K562 (cell line): ENCODE data around the gene FAM78A. TPM values are rescaled to one million over a fixed set of nuclear protein-coding genes. Genes with fewer than 3 reads are reported as not detected.

Experiments used
- ATAC-seq: fragments of 200-7000 bp; cut with Tn5 transposase; 3 replicates; pipeline ENCODE4 v1.9.1; 2020; ENCODE audit warnings: moderate library complexity
- BruUV-seq: library from RNA; stranded (reverse); fragments of 400-500 nt; replicated peaks from 2 replicates; lab custom pipeline; 2021; lab: Mats Ljungman, UMichigan
- CTCF ChIA-PET: fragments of 300-600 bp; formaldehyde crosslinking; extraction: SDS; loops from one replicate; lab custom pipeline; 2021; ENCODE audit warnings: low intra/inter-chr PET ratio; lab: Yijun Ruan, JAX
- POLR2A ChIA-PET: fragments of 300-600, 350-650 bp; sonication (Branson Sonifier 250); formaldehyde crosslinking; extraction: SDS; loops from one replicate; lab custom pipeline; 2021; ENCODE audit warnings: antibody characterized with exemption, inconsistent platforms; lab: Yijun Ruan, JAX
- DNase-seq, 4 experiments: peaks; one replicate each; pipeline versions ENCODE4 v3.0.0 to v3.0.0-alpha.2; 2011 to 2018; ENCODE audit warnings: low spot score in 3 of 4, mixed read lengths in 3 of 4; ENCODE audit errors: extremely low read depth in 1 of 4
- FAIRE-seq: peaks from 2 replicates; lab custom pipeline; 2011; peaks lifted over from hg19 to GRCh38; lab: Jason Lieb, UNC
- H2AFZ ChIP-seq: 2 replicates; pipeline ENCODE4 v1.6.0; 2011; ENCODE audit warnings: low read depth, low read length, control low read depth, inconsistent platforms
- H3K27ac ChIP-seq: fragments of 200-600 bp; 3 replicates; pipeline ENCODE4 v1.8.0; 2011; ENCODE audit warnings: low read depth, mild to moderate bottlenecking, control low read depth, inconsistent platforms, low read length, moderate library complexity, mixed read lengths; ENCODE audit errors: extremely low read depth
- H3K27me3 ChIP-seq, 2 experiments: fragments of 300-600 bp in 1 of 2; 2 replicates in 1 of 2; 3 replicates in 1 of 2; pipeline versions ENCODE4 v1.6.0 to v1.8.0; 2011; ENCODE audit warnings: inconsistent platforms in 2 of 2, low read length in 2 of 2, mild to moderate bottlenecking in 1 of 2, mixed read lengths in 1 of 2, moderate library complexity in 1 of 2; ENCODE audit not compliant: control insufficient read depth in 2 of 2, insufficient read depth in 2 of 2
- H3K36me3 ChIP-seq: fragments of 300-600 bp; 3 replicates; pipeline ENCODE4 v1.8.0; 2011; ENCODE audit warnings: mild to moderate bottlenecking, low read length, inconsistent platforms; ENCODE audit not compliant: control insufficient read depth, insufficient read depth
- H3K4me1 ChIP-seq, 2 experiments: fragments of 200-600 bp in 1 of 2; replicated peaks in 1 of 2; 2 replicates in 1 of 2; 3 replicates in 1 of 2; pipeline versions ENCODE4 v1.5.1 to v1.8.0; 2011; ENCODE audit warnings: inconsistent platforms in 2 of 2, low read length in 2 of 2, mild to moderate bottlenecking in 1 of 2, mixed read lengths in 1 of 2, moderate library complexity in 1 of 2; ENCODE audit not compliant: control insufficient read depth in 2 of 2, insufficient read depth in 2 of 2
- H3K4me2 ChIP-seq: 2 replicates; pipeline ENCODE4 v1.6.1; 2011; ENCODE audit warnings: low read length, control low read depth, inconsistent platforms, mixed read lengths; ENCODE audit not compliant: insufficient read depth
- H3K4me3 ChIP-seq: fragments of 200-600 bp; sonication (generic), shearing (Covaris generic); 2 replicates; pipeline ENCODE4 v1.5.1; 2016; ENCODE audit warnings: control low read depth, inconsistent platforms
- H3K79me2 ChIP-seq: fragments of 200-600 bp; 3 replicates; pipeline ENCODE4 v1.8.0; 2011; ENCODE audit warnings: low read length, inconsistent platforms; ENCODE audit not compliant: control insufficient read depth, insufficient read depth
- H3K9ac ChIP-seq, 2 experiments: 2 replicates each; pipeline versions ENCODE4 v1.6.0 to v1.6.1; 2011; ENCODE audit warnings: low read depth in 2 of 2, low read length in 2 of 2, control low read depth in 1 of 2, inconsistent platforms in 1 of 2, mild to moderate bottlenecking in 1 of 2, mixed read lengths in 1 of 2; ENCODE audit not compliant: insufficient read depth in 1 of 2
- H3K9me1 ChIP-seq: one replicate; pipeline ENCODE4 v1.6.0; 2011; ENCODE audit warnings: inconsistent platforms, mild to moderate bottlenecking, low read length, moderate library complexity; ENCODE audit not compliant: control insufficient read depth, insufficient read depth
- H3K9me3 ChIP-seq: replicated peaks from 2 replicates; pipeline ENCODE4 v1.5.1; 2011; ENCODE audit warnings: low read depth, low read length, inconsistent platforms; ENCODE audit not compliant: control insufficient read depth, insufficient read depth
- H4K20me1 ChIP-seq: replicated peaks from 2 replicates; pipeline ENCODE4 v1.6.1; 2011; ENCODE audit warnings: low read length, inconsistent platforms, mixed read lengths; ENCODE audit not compliant: control insufficient read depth, insufficient read depth
- ASH1L ChIP-seq: fragments of 450-650 bp; IDR thresholded peaks from 2 replicates; pipeline ENCODE4 v1.6.1; 2018; ENCODE audit warnings: borderline replicate concordance, mild to moderate bottlenecking, low read depth; ENCODE audit not compliant: partially characterized antibody
- HMG20B ChIP-seq: fragments of 250-450 bp; sonication (Bioruptor Pico); IDR thresholded peaks from 2 replicates; pipeline ENCODE4 v1.5.0; 2021; ENCODE audit warnings: mild to moderate bottlenecking
- JUND ChIP-seq, 2 experiments: IDR thresholded peaks; 2 replicates in 1 of 2; 3 replicates in 1 of 2; pipeline ENCODE4 v1.6.1; 2011; ENCODE audit warnings: borderline replicate concordance in 2 of 2, low read depth in 2 of 2, low read length in 2 of 2, improper control_type of control experiment in 1 of 2, missing biosample characterization in 1 of 2, missing genetic modification characterization in 1 of 2, missing genetic modification reagents in 1 of 2
- MEF2A ChIP-seq: IDR thresholded peaks from 2 replicates; pipeline ENCODE4 v1.6.1; 2011; ENCODE audit warnings: low read depth, mild to moderate bottlenecking, low read length, moderate library complexity; ENCODE audit not compliant: control insufficient read depth
- PHB ChIP-seq: fragments of 250-450 bp; sonication (Bioruptor Pico); IDR thresholded peaks from 2 replicates; pipeline ENCODE4 v1.5.0; 2021
- RB1 ChIP-seq: fragments of 450-650 bp; IDR thresholded peaks from 2 replicates; pipeline ENCODE4 v1.6.1; 2017; ENCODE audit warnings: low read depth, mild to moderate bottlenecking
- RBM14 ChIP-seq: fragments of 200-400 bp; formaldehyde crosslinking; IDR thresholded peaks from 2 replicates; pipeline ENCODE4 v1.6.1; 2018; ENCODE audit warnings: low read depth, mild to moderate bottlenecking, low read length, moderate library complexity, borderline replicate concordance; ENCODE audit not compliant: insufficient read depth
- TCF7L2 ChIP-seq: fragments of 150-350 bp; IDR thresholded peaks from 2 replicates; pipeline ENCODE4 v1.6.1; 2016; ENCODE audit warnings: low read depth, mild to moderate bottlenecking, low read length, moderate library complexity
- ZBED1 ChIP-seq: IDR thresholded peaks from 2 replicates; pipeline ENCODE4 v1.6.1; 2014
- ZBTB5 ChIP-seq: fragments of 450-650 bp; IDR thresholded peaks from 2 replicates; pipeline ENCODE4 v1.6.1; 2017; ENCODE audit warnings: antibody characterized with exemption
- ZC3H11A ChIP-seq: IDR thresholded peaks from 2 replicates; pipeline ENCODE4 v1.6.1; 2012; ENCODE audit warnings: low read depth, low read length, improper control_type of control experiment
- ZNF224 ChIP-seq: sonication (generic); formaldehyde crosslinking; IDR thresholded peaks from 2 replicates; pipeline ENCODE4 v1.8.0; 2022; ENCODE audit warnings: mild to moderate bottlenecking, missing genetic modification reagents
- ZNF764 ChIP-seq: fragments of 250-450 bp; sonication (Bioruptor Pico); IDR thresholded peaks from 2 replicates; pipeline ENCODE4 v1.4.0; 2020; ENCODE audit warnings: low read depth, mild to moderate bottlenecking, moderate library complexity
- WGBS: fragments of 100-300 bp; shearing (Covaris generic); methylation state at CpG from one replicate; pipeline ENCODE4 v1.1.6; 2016; ENCODE audit warnings: low coverage, mixed read lengths; ENCODE audit not compliant: insufficient coverage; ENCODE audit errors: missing lambda C conversion rate; 5-methylcytosine and 5-hydroxymethylcytosine counted together
- in situ Hi-C: fragments of 300-500 bp; cut with MboI; formaldehyde crosslinking; loops from 4 replicates; pipeline ENCODE4 v1.15.0; 2018; ENCODE audit warnings: inconsistent platforms, mixed read lengths
- intact Hi-C: fragments of 100-400 bp; cut with micrococcal nuclease; formaldehyde crosslinking; loops from 2 replicates; pipeline ENCODE4 v1.14.2; 2022
- polyA plus RNA-seq, 8 experiments: library from polyadenylated mRNA; depleted of rRNA in 4 of 8; stranded (reverse) in 5 of 8; unstranded in 3 of 8; fragments of >200 nt; fragmentation: Nextera tagmentation in 2 of 8; fragmentation: Illumina TruSeq in 1 of 8; extraction: Ambion mirVana in 2 of 8; extraction: Trizol in 1 of 8; gene quantifications; 2 replicates each; pipeline versions ENCODE4 v1.2.1 to v1.2.3, GENCODE V29; 2011 to 2014; ENCODE audit warnings: inconsistent platforms in 1 of 8, missing spikeins in 1 of 8
- total RNA-seq, 7 experiments: library from RNA; depleted of rRNA in 6 of 7; stranded (reverse); fragments of >200 nt in 6 of 7; fragmentation: Illumina TruSeq in 2 of 7; extraction: Trizol in 2 of 7; gene quantifications; 2 replicates each; pipeline versions ENCODE4 v1.2.1 to v1.2.3, GENCODE V29; 2011 to 2021; ENCODE audit warnings: low replicate concordance in 1 of 7
- TF ChIP-seq, protein P1 (sequence below): sonication (generic); formaldehyde crosslinking; IDR thresholded peaks from 2 replicates; pipeline ENCODE4 v1.8.0; 2023; ENCODE audit warnings: mild to moderate bottlenecking, missing genetic modification reagents
- TF ChIP-seq, protein P2 (sequence below): sonication (generic); formaldehyde crosslinking; IDR thresholded peaks from 2 replicates; pipeline ENCODE4 v1.8.1; 2023; ENCODE audit warnings: mild to moderate bottlenecking, missing genetic modification reagents
- TF ChIP-seq, protein P3 (sequence below): fragments of 450-650 bp; formaldehyde crosslinking; IDR thresholded peaks from 2 replicates; pipeline ENCODE4 v1.4.0; 2020; ENCODE audit warnings: mild to moderate bottlenecking, moderate library complexity

The FAM78A gene
- total and polyA plus RNA-seq, 9 of the 15 experiments (the other 6 are each of a cell fraction or from before 2014, with no cell fraction given): 0.56 to 103 (median 55.2) TPM

DNA sequence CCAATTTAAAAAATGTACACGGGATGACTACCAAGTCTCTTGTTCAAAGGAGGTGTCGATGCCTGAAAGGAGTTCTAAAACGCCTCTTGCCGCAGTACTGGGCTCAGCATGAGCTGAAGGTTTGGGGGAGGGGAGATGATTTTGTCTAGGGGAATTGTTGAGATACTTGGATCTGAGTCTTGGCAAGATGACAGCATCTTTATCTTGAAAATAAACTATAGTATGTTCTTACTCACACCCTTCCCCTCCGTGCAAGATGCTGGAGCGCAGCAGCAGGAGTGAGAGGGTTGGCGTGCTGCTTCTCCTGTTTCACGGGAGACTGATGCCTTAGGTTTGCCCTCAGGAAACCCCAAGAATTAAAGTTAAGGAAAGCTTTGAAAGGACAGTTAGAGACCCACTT lies 47.3 kb downstream of the FAM78A start:
- Histone ChIP-seq H3K9ac (no peak overlapping the region), H3K4me1 (peaks cover 0 to 3% of the 10 kb centered on the region in 2 experiments; a peak in 2 of 5 replicates), H3K79me2 (no peaks in the 10 kb centered on the region), H3K27me3 (no peaks in the 10 kb centered on the region), H2AFZ (no peak overlapping the region), H3K9me3 (no peaks in the 10 kb centered on the region), H3K27ac (no peak overlapping the region), H4K20me1 (0 out of 2 replicates have a peak, but pooled peaks cover 6% of the 10 kb centered on the region), H3K36me3 (peaks cover 93% of the 10 kb centered on the region), H3K9me1 (no peaks in the 10 kb centered on the region), H3K4me3 (no peak overlapping the region), H3K4me2 (no peak overlapping the region)
- ChIA-PET CTCF (no interaction called here), POLR2A (interaction anchor here (1.7 to 11.4 kb wide), 3 partner anchors 11 to 23 kb away, joined by 7 to 156 read pairs (median 8); no protein-coding TSS in a partner anchor)
- in situ Hi-C loops (no loop called here), intact Hi-C loops (no loop called here)
- BruUV-seq: no TSS peak
- no peak for ATAC-seq
- WGBS: 77% methylated on average over 8 of the region's 8 CpGs
- no peak for DNase-seq
- no peak for FAIRE-seq
- TF ChIP-seq ASH1L (no peak), PHB (CRISPR knock-in tag) (no peak), TCF7L2 (no peak), JUND (IDR thresholded peaks at IDR 0.05; ENCODE audit: borderline replicate concordance, low read depth, low read length) (no peak), JUND (tag; IDR thresholded peaks at IDR 0.05; ENCODE audit: borderline replicate concordance, low read depth, low read length) (no peak), ZBTB5 (no peak), ZNF224 (no peak), RB1 (no peak), RBM14 (no peak), ZC3H11A (no peak), ZBED1 (no peak), HMG20B (CRISPR knock-in tag) (no peak), MEF2A (no peak), ZNF764 (no peak)
- TF ChIP-seq, protein P1, sequence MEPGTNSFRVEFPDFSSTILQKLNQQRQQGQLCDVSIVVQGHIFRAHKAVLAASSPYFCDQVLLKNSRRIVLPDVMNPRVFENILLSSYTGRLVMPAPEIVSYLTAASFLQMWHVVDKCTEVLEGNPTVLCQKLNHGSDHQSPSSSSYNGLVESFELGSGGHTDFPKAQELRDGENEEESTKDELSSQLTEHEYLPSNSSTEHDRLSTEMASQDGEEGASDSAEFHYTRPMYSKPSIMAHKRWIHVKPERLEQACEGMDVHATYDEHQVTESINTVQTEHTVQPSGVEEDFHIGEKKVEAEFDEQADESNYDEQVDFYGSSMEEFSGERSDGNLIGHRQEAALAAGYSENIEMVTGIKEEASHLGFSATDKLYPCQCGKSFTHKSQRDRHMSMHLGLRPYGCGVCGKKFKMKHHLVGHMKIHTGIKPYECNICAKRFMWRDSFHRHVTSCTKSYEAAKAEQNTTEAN: no peak
- TF ChIP-seq, protein P2, sequence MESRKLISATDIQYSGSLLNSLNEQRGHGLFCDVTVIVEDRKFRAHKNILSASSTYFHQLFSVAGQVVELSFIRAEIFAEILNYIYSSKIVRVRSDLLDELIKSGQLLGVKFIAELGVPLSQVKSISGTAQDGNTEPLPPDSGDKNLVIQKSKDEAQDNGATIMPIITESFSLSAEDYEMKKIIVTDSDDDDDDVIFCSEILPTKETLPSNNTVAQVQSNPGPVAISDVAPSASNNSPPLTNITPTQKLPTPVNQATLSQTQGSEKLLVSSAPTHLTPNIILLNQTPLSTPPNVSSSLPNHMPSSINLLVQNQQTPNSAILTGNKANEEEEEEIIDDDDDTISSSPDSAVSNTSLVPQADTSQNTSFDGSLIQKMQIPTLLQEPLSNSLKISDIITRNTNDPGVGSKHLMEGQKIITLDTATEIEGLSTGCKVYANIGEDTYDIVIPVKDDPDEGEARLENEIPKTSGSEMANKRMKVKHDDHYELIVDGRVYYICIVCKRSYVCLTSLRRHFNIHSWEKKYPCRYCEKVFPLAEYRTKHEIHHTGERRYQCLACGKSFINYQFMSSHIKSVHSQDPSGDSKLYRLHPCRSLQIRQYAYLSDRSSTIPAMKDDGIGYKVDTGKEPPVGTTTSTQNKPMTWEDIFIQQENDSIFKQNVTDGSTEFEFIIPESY (CRISPR knock-in tag): no peak
- TF ChIP-seq, protein P3, sequence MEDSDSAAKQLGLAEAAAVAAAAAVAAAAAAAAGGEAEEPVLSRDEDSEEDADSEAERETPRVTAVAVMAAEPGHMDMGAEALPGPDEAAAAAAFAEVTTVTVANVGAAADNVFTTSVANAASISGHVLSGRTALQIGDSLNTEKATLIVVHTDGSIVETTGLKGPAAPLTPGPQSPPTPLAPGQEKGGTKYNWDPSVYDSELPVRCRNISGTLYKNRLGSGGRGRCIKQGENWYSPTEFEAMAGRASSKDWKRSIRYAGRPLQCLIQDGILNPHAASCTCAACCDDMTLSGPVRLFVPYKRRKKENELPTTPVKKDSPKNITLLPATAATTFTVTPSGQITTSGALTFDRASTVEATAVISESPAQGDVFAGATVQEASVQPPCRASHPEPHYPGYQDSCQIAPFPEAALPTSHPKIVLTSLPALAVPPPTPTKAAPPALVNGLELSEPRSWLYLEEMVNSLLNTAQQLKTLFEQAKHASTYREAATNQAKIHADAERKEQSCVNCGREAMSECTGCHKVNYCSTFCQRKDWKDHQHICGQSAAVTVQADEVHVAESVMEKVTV (CRISPR knock-in tag): no peak
